IPS-18a (cell line): ENCODE measurements around the gene TBC1D4.

Experiments
- H3K27ac ChIP-seq: one replicate; pipeline ENCODE4 v1.5.1; 2013; ENCODE audit warnings: low read length
- H3K27me3 ChIP-seq: one replicate; pipeline ENCODE4 v1.6.1; 2013; ENCODE audit warnings: mild to moderate bottlenecking, low read length; ENCODE audit not compliant: control insufficient read depth, insufficient read depth
- H3K36me3 ChIP-seq: one replicate; pipeline ENCODE4 v1.6.1; 2013; ENCODE audit warnings: low read depth, low read length; ENCODE audit not compliant: control insufficient read depth
- H3K4me1 ChIP-seq: one replicate; pipeline ENCODE4 v1.6.1; 2013; ENCODE audit warnings: low read depth, low read length; ENCODE audit not compliant: control insufficient read depth
- H3K4me3 ChIP-seq: one replicate; pipeline ENCODE4 v1.5.1; 2013; ENCODE audit warnings: low read length
- H3K9ac ChIP-seq: one replicate; pipeline ENCODE4 v1.6.1; 2013; ENCODE audit warnings: mild to moderate bottlenecking, low read length, moderate library complexity
- H3K9me3 ChIP-seq: one replicate; pipeline ENCODE4 v1.6.1; 2013; ENCODE audit warnings: low read depth, low read length; ENCODE audit not compliant: control insufficient read depth

The TBC1D4 gene

GRCh38 chr13:75347457-75347856 is 134.5 kb downstream of the TBC1D4 start:
- Histone ChIP-seq H3K4me1 (no peaks in the 10 kb centered on the region), H3K9ac (no peak overlapping the region), H3K4me3 (no peak overlapping the region), H3K27ac (no peak overlapping the region), H3K36me3 (no peaks in the 10 kb centered on the region), H3K9me3 (no peaks in the 10 kb centered on the region), H3K27me3 (no peaks in the 10 kb centered on the region)

- H3K36me3 ChIP-seq, result peaks cover 4% of the 10 kb centered on the region
- H3K9ac ChIP-seq, result no peak overlapping the region
Measured at GRCh38 chr13:75345193-75345592, 136.8 kb downstream of the TBC1D4 start.

DNA sequence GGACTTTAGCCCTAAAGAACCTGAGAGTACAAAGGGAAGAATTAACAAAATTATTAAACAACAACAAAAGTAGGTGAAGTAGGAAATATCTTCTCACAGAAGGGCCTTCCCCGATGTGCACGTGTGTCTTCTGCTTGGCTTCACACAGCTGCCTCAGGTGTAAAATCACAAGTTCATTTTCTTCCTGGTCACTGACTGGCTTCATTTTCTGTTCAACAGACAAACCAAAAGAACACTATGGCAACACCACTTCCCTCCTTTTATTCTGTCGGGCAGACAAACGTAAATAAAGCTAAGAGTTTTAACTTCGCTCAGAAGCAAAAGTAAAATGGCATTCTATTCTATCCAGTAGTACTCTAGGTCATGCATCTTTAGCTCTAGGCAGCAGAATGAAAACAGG is 140.9 kb downstream of the TBC1D4 start:
- H3K27me3 ChIP-seq, result no peaks in the 10 kb centered on the region
- H3K4me1 ChIP-seq, result no peaks in the 10 kb centered on the region
- H3K9me3 ChIP-seq, result no peaks in the 10 kb centered on the region
- no peak overlapping the region for H3K27ac ChIP-seq
- H3K9ac ChIP-seq, result no peak overlapping the region
- peaks cover 8% of the 10 kb centered on the region for H3K36me3 ChIP-seq
- no peak overlapping the region for H3K4me3 ChIP-seq

More at GRCh38 chr13:75345193-75345592, 136.8 kb downstream of the TBC1D4 start:
- no peaks in the 10 kb centered on the region for H3K27me3 ChIP-seq
- no peak overlapping the region for H3K27ac ChIP-seq
- H3K4me1 ChIP-seq, result no peaks in the 10 kb centered on the region
- H3K4me3 ChIP-seq, result no peak overlapping the region
- no peaks in the 10 kb centered on the region for H3K9me3 ChIP-seq

- Histone ChIP-seq H3K27me3 (no peaks in the 10 kb centered on the region), H3K27ac (no peak overlapping the region), H3K9me3 (no peaks in the 10 kb centered on the region), H3K36me3 (peaks cover 11% of the 10 kb centered on the region), H3K4me1 (no peaks in the 10 kb centered on the region), H3K9ac (no peak overlapping the region), H3K4me3 (no peak overlapping the region)
Measured at GRCh38 chr13:75339635-75340374, 142.2 kb downstream of the TBC1D4 start.

GRCh38 chr13:75334634-75335447 is 147.1 kb downstream of the TBC1D4 start:
- Histone ChIP-seq H3K9ac (no peak overlapping the region), H3K4me1 (peaks cover 15% of the 10 kb centered on the region), H3K27ac (no peak overlapping the region), H3K4me3 (no peak overlapping the region), H3K9me3 (no peaks in the 10 kb centered on the region), H3K27me3 (no peaks in the 10 kb centered on the region), H3K36me3 (peaks cover 4% of the 10 kb centered on the region)

GRCh38 chr13:75333103-75333502 is 148.9 kb downstream of the TBC1D4 start:
- H3K4me3 ChIP-seq, result no peak overlapping the region
- H3K36me3 ChIP-seq, result peaks cover 3% of the 10 kb centered on the region
- H3K27ac ChIP-seq, result no peak overlapping the region
- H3K9ac ChIP-seq, result no peak overlapping the region
- no peaks in the 10 kb centered on the region for H3K27me3 ChIP-seq
- H3K9me3 ChIP-seq, result no peaks in the 10 kb centered on the region
- peaks cover 24% of the 10 kb centered on the region for H3K4me1 ChIP-seq

DNA sequence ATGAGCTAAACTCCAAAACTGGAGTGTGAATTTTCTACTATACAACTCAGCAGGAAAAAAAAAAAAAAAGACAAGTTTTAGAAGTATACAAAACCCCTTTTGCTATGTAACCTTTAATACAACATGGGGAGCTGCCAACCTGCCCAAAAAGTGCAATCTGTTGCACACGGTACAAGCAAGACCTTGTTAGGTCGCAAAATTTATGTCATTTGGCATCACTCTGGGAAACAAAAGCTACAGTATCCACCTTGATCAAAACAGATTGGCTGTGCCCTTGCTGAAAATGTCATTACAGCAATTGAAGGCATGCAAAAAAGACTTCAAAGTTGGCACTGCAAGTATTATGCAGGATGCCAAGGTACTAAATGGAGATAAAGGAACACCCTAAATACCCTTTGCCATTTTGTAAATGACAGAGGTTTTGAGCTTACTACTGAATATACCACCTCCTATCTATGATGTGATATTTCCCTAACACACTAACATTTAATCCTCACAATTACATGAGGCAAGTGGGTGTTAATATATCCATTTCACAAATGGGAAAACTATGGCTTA is 150.1 kb downstream of the TBC1D4 start:
- no peaks in the 10 kb centered on the region for H3K9me3 ChIP-seq
- no peaks in the 10 kb centered on the region for H3K27me3 ChIP-seq
- peaks cover 24% of the 10 kb centered on the region for H3K4me1 ChIP-seq
- H3K36me3 ChIP-seq, result peaks cover 4% of the 10 kb centered on the region
- H3K9ac ChIP-seq, result no peak overlapping the region
- H3K4me3 ChIP-seq, result no peak overlapping the region
- H3K27ac ChIP-seq, result no peak overlapping the region

GRCh38 chr13:75330770-75331169 is 151.2 kb downstream of the TBC1D4 start:
- H3K4me1 ChIP-seq, result peaks cover 24% of the 10 kb centered on the region
- H3K27me3 ChIP-seq, result no peaks in the 10 kb centered on the region
- no peak overlapping the region for H3K27ac ChIP-seq
- peaks cover 8% of the 10 kb centered on the region for H3K36me3 ChIP-seq
- no peak overlapping the region for H3K9ac ChIP-seq
- H3K4me3 ChIP-seq, result no peak overlapping the region
- no peaks in the 10 kb centered on the region for H3K9me3 ChIP-seq

DNA sequence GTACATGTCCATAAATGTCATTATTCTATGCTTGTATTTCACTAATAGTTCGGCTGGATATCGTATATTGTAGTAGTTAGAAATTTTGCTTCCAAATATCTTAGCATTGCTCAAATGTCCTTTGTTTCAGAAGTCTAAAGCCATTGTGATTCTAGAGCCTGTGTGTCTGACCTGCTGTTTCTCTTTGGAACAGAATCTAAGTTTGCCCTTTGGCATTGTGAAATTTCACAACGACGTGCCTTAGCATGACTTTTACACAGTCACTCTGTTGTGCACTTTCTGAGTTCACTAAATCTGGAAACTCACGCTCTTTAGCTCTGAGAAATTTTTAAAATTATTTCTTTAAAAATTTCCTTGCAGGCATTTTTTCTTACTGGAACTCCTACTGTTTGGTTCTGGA is 152.2 kb downstream of the TBC1D4 start:
- H3K27ac ChIP-seq, result no peak overlapping the region
- no peaks in the 10 kb centered on the region for H3K27me3 ChIP-seq
- no peak overlapping the region for H3K9ac ChIP-seq
- H3K4me3 ChIP-seq, result no peak overlapping the region
- H3K4me1 ChIP-seq, result peaks cover 24% of the 10 kb centered on the region
- H3K9me3 ChIP-seq, result no peaks in the 10 kb centered on the region
- H3K36me3 ChIP-seq, result peaks cover 5% of the 10 kb centered on the region

- no peaks in the 10 kb centered on the region for H3K9me3 ChIP-seq
Measured at GRCh38 chr13:75329097-75329496, 152.9 kb downstream of the TBC1D4 start.

GRCh38 chr13:75327135-75327510 is 154.8 kb downstream of the TBC1D4 start:
- no peak overlapping the region for H3K4me3 ChIP-seq
- no peak overlapping the region for H3K9ac ChIP-seq
- no peaks in the 10 kb centered on the region for H3K9me3 ChIP-seq
- peaks cover 18% of the 10 kb centered on the region for H3K4me1 ChIP-seq
- H3K36me3 ChIP-seq, result peaks cover 5% of the 10 kb centered on the region
- H3K27ac ChIP-seq, result no peak overlapping the region
- H3K27me3 ChIP-seq, result no peaks in the 10 kb centered on the region

More at GRCh38 chr13:75329097-75329496, 152.9 kb downstream of the TBC1D4 start:
- Histone ChIP-seq H3K27me3 (no peaks in the 10 kb centered on the region), H3K27ac (no peak overlapping the region), H3K9ac (no peak overlapping the region), H3K4me1 (peaks cover 24% of the 10 kb centered on the region), H3K4me3 (no peak overlapping the region), H3K36me3 (peaks cover 5% of the 10 kb centered on the region)
